HG02798 (cell line): ENCODE data around the gene CERS6.
"Not testable (repeated sequence)": the region's sequence is repeated elsewhere in the genome, so short reads cannot be mapped to it uniquely, and the experiment has no call there.

Experiments
- ATAC-seq: cut with Tn5 transposase; IDR thresholded peaks from one replicate; pipeline ENCODE4 v1.9.1; 2021; ENCODE audit warnings: mild to moderate bottlenecking; ENCODE audit not compliant: unreplicated experiment, poor library complexity

The CERS6 gene

DNA sequence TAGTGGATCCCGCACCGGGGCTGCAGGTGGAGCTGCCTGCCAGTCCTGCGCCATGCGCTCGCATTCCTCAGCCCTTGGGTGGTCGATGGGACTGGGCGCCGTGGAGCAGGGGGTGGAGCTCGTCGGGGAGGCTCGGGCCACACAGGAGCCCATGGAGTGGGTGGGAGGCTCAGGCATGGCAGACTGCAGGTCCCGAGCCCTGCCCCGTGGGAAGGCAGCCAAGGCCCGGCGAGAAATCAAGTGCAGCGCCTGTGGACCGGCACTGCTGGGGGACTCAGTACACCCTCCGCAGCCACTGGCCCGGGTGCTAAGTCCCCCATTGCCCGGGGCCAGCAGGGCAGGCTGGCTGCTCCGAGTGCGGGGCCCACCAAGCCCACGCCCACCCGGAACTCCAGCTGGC, 201.3 kb downstream of the CERS6 start:
- ATAC-seq: not testable (repeated sequence)

- ATAC-seq: no peak
These were observed 202.6 kb downstream of the CERS6 start for GRCh38 chr2:168658706-168659105.

GRCh38 chr2:168660870-168661862, 205.1 kb downstream of the CERS6 start:
- no peak for ATAC-seq

GRCh38 chr2:168661863-168662256, 205.8 kb downstream of the CERS6 start:
- no peak for ATAC-seq

- no peak for ATAC-seq
These were observed 206.7 kb downstream of the CERS6 start for GRCh38 chr2:168662651-168663208.

- ATAC-seq: no peak
These were observed 207.9 kb downstream of the CERS6 start for GRCh38 chr2:168663993-168664392.

DNA sequence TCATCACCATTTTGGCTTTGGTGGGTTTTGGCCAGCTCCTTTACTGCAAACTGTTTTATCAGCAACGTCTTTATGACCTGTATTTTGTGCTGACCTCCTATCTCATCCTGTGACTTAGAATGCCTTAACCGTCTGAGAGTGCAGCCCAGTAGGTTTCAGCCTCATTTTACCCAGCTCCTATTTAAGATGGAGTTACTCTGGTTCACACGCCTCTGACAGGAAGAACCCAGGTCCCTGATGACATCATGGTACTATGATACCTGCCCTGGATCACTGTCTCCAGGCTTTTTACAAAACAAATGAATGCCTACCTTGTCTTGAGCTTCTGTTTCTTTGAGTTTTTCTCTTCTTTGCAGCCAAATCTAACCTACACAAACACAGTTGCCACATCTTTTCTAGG, 208.6 kb downstream of the CERS6 start:
- not testable (repeated sequence) for ATAC-seq

- no peak for ATAC-seq
These were observed 210.3 kb downstream of the CERS6 start for GRCh38 chr2:168666339-168666738.

DNA sequence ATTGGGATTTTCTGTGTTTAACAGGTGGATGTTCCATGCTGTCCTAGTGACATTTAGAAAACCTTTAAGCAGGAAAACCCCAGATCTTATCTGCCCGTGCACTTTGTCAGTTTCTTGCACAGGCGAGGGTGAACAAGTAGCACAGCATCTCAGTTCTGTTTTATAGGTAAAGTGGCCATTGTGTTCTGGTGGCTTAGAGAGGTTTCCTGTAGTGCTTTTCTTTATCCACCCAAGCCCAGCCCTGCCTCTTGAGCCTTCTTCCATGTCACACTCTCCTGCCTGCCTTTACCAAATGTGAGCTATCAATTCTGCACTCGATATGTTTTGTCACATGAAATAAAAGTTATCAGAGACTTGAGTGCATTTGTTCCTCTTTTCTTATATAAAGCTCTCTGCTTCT, 211.1 kb downstream of the CERS6 start:
- no peak for ATAC-seq

DNA sequence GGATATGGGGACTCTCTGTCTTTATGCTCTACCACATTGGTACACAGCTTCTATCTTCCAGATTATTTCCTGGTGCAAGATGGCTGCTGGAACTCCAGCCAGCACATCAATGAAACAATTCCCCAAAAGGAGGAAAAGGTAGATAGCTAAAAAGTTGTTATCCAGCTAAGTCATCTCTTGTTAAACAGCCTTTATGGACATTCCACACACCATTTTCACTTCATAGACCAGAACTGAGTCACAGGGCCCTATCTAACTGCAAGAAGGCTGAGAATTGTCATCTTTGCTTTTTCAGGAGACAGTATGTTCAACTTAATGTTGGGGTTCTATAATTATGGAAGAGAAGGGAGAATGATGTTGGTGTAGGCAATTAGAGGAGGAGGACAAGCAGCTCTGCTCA, 213.1 kb downstream of the CERS6 start:
- ATAC-seq: no peak

DNA sequence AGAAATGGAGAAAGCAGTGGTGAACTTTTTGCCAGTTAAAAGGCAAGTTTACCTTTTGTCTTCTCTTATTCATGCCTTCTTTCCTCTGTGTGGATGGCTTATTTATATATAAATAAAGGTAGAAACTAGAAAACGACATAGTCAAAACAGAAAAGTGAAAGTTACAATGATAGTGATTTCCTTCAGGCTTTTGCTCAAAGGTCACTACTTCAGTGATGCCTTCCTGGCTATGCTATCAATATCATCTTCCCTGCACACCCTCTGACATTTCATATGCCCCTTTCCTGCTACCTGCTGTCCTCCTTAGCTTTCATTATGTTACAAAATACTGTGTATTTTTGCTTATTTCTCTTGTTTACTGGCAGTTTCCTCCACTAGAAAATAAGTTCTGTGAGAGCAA, 214.4 kb downstream of the CERS6 start:
- no peak for ATAC-seq

DNA sequence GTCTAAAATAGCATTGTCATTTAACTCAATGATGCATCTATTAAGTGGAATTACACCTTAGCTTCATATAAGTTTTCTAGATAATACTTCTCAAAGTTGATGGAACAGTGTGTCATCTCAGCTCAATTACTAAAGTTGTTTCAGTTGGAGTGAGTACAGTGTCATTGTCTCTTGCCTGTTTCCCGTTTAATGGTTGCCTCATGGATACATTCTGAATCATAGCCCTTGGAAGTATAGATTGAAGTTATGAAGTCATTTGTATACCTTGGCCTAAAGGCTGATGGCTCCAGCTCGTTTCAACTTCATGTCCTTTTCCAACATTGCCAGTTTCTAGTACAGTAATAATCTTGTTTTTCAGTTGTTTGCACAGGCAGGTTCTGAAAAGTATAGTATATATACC, 215.9 kb downstream of the CERS6 start:
- ATAC-seq: no peak

GRCh38 chr2:168673265-168674189, 217.5 kb downstream of the CERS6 start:
- no peak for ATAC-seq

GRCh38 chr2:168678153-168678853, 222.2 kb downstream of the CERS6 start:
- ATAC-seq: no peak

DNA sequence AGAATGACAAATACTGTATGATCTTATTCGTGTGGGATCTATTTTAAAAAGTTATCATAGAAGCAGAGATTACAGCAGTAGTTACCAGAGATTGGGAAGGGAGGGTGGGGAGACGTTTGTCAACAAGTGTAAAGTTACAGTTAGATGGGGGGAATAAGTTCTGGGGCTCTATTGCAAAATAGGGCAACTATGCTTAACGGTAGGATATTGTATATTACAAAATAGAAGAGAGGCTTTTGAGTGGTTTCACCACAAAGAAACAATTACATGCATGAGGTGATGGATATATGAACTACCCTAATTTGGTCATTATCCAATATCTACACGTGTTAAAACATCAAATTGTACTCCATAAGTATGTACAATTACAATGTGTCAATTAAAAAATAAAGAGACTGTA, 223.0 kb downstream of the CERS6 start:
- no peak for ATAC-seq

- ATAC-seq: no peak
These were observed 223.8 kb downstream of the CERS6 start for GRCh38 chr2:168679741-168680310.

- ATAC-seq: no peak
These were observed 227.9 kb downstream of the CERS6 start for GRCh38 chr2:168683996-168684395.

- ATAC-seq: no peak
These were observed 229.0 kb downstream of the CERS6 start for GRCh38 chr2:168684921-168685599.
